ENCODE measurements around the gene ARHGAP28. TPM values are rescaled to one million over a fixed set of nuclear protein-coding genes. Genes with fewer than 3 reads are reported as not detected.
A peak's percentile ranks its signal among the peaks of the same experiment; 100 is the strongest.

Gene ARHGAP28
- total and polyA plus RNA-seq, 2 experiments from 2014 or later = 13.6 to 23.7 TPM

- H3K36me3 ChIP-seq = no peaks in the 10 kb centered on the region
- H3K27me3 ChIP-seq = no peaks in the 10 kb centered on the region
- peaks cover 13% of the 10 kb centered on the region for H3K4me1 ChIP-seq (ENCODE audit: low read depth)
- no peaks in the 10 kb centered on the region for H3K9me3 ChIP-seq (ENCODE audit: low read depth)
- DNase-seq (ENCODE audit: low read depth in 1 of 2, low spot score in 1 of 2) = no peak
- H3K4me3 ChIP-seq = no peak overlapping the region
- no peak overlapping the region for H3K27ac ChIP-seq
- no peak for TF ChIP-seq CTCF (IDR thresholded peaks at IDR 0.05; ENCODE audit: low read depth, low read length)
Observed at GRCh38 chr18:6775237-6775636, 45.7 kb downstream of the ARHGAP28 start.

GRCh38 chr18:6775702-6776101 is 46.2 kb downstream of the ARHGAP28 start:
- no peak overlapping the region for H3K27ac ChIP-seq
- no peak for TF ChIP-seq CTCF (IDR thresholded peaks at IDR 0.05; ENCODE audit: low read depth, low read length)
- no peak overlapping the region for H3K4me3 ChIP-seq
- peaks cover 13% of the 10 kb centered on the region for H3K4me1 ChIP-seq (ENCODE audit: low read depth)
- DNase-seq (ENCODE audit: low read depth in 1 of 2, low spot score in 1 of 2) = no peak
- no peaks in the 10 kb centered on the region for H3K9me3 ChIP-seq (ENCODE audit: low read depth)
- H3K27me3 ChIP-seq = no peaks in the 10 kb centered on the region
- no peaks in the 10 kb centered on the region for H3K36me3 ChIP-seq

- peak in 1 of 2 donors; percentile 91 for DNase-seq (ENCODE audit: low read depth in 1 of 2, low spot score in 1 of 2)
- H3K27ac ChIP-seq = no peak overlapping the region
- H3K4me1 ChIP-seq (ENCODE audit: low read depth) = peaks cover 16% of the 10 kb centered on the region
- H3K4me3 ChIP-seq = no peak overlapping the region
- H3K36me3 ChIP-seq = no peaks in the 10 kb centered on the region
- H3K27me3 ChIP-seq = no peaks in the 10 kb centered on the region
- no peak for TF ChIP-seq CTCF (IDR thresholded peaks at IDR 0.05; ENCODE audit: low read depth, low read length)
- no peaks in the 10 kb centered on the region for H3K9me3 ChIP-seq (ENCODE audit: low read depth)
Observed at GRCh38 chr18:6776188-6776587, 46.7 kb downstream of the ARHGAP28 start.

GRCh38 chr18:6777509-6777908 is 48.0 kb downstream of the ARHGAP28 start:
- Histone ChIP-seq H3K36me3 (no peaks in the 10 kb centered on the region), H3K27me3 (no peaks in the 10 kb centered on the region), H3K9me3 (ENCODE audit: low read depth) (no peaks in the 10 kb centered on the region), H3K4me3 (no peak overlapping the region), H3K27ac (no peak overlapping the region), H3K4me1 (ENCODE audit: low read depth) (peaks cover 28% of the 10 kb centered on the region)
- TF ChIP-seq CTCF (IDR thresholded peaks at IDR 0.05; ENCODE audit: low read depth, low read length) = no peak
- DNase-seq (ENCODE audit: low read depth in 1 of 2, low spot score in 1 of 2) = no peak

GRCh38 chr18:6778459-6779247 is 49.1 kb downstream of the ARHGAP28 start:
- Histone ChIP-seq H3K4me3 (no peak overlapping the region), H3K4me1 (ENCODE audit: low read depth) (peaks cover 28% of the 10 kb centered on the region), H3K36me3 (no peaks in the 10 kb centered on the region), H3K9me3 (ENCODE audit: low read depth) (no peaks in the 10 kb centered on the region), H3K27me3 (no peaks in the 10 kb centered on the region), H3K27ac (peak overlapping the region; percentile 49)
- DNase-seq (ENCODE audit: low read depth in 1 of 2, low spot score in 1 of 2) = no peak
- no peak for TF ChIP-seq CTCF (IDR thresholded peaks at IDR 0.05; ENCODE audit: low read depth, low read length)

Data from cardiac muscle cell (in vitro differentiated cells and primary cell).